Muscle of leg (tissue), 11 donors: Measurements from ENCODE around the gene ZNF135. TPM values are rescaled to one million over a fixed set of nuclear protein-coding genes. Genes with fewer than 3 reads are reported as not detected.

Experiments
- DNase-seq: peaks from one replicate; pipeline ENCODE4 v3.0.0; 2013
- H3K27ac ChIP-seq: one replicate; pipeline ENCODE4 v1.5.1; 2013; ENCODE audit warnings: mild to moderate bottlenecking, low read length, control low read depth
- H3K27me3 ChIP-seq: one replicate; pipeline ENCODE4 v1.6.1; 2013; ENCODE audit warnings: low read length; ENCODE audit not compliant: control insufficient read depth, insufficient read depth
- H3K36me3 ChIP-seq: one replicate; pipeline ENCODE4 v1.6.1; 2013; ENCODE audit warnings: low read length; ENCODE audit not compliant: control insufficient read depth, insufficient read depth
- H3K4me1 ChIP-seq: one replicate; pipeline ENCODE4 v1.6.1; 2013; ENCODE audit warnings: low read length; ENCODE audit not compliant: control insufficient read depth, insufficient read depth
- H3K4me3 ChIP-seq: one replicate; pipeline ENCODE4 v1.5.1; 2013; ENCODE audit warnings: low read length, control low read depth
- H3K9me3 ChIP-seq: replicated peaks from 2 replicates; pipeline ENCODE4 v1.6.1; 2013; ENCODE audit warnings: low read depth, low read length; ENCODE audit not compliant: control insufficient read depth
- WGBS: methylation state at CpG from one replicate; pipeline ENCODE4 v1.1.5; 2013; ENCODE audit warnings: missing lambda C conversion rate; ENCODE audit not compliant: insufficient coverage; 5-methylcytosine and 5-hydroxymethylcytosine counted together
- polyA plus RNA-seq, 8 donors: library from polyadenylated mRNA; unstranded; fragments of 120-200 nt; gene quantifications; one replicate each; pipeline versions ENCODE4 v1.2.1 to v1.2.3, GENCODE V29; 2013; ENCODE audit warnings: inconsistent platforms in 1 of 8, low replicate concordance in 1 of 8; ENCODE audit not compliant: insufficient read length in 8 of 8, insufficient read depth in 1 of 8
- total RNA-seq: library from RNA; stranded (reverse); fragments of 120-200 nt; gene quantifications from one replicate; pipeline ENCODE4 v1.2.4, GENCODE V29; 2013

The ZNF135 gene
- total and polyA plus RNA-seq, 9 donors: 11.1 to 16.8 (median 12.4) TPM

DNA sequence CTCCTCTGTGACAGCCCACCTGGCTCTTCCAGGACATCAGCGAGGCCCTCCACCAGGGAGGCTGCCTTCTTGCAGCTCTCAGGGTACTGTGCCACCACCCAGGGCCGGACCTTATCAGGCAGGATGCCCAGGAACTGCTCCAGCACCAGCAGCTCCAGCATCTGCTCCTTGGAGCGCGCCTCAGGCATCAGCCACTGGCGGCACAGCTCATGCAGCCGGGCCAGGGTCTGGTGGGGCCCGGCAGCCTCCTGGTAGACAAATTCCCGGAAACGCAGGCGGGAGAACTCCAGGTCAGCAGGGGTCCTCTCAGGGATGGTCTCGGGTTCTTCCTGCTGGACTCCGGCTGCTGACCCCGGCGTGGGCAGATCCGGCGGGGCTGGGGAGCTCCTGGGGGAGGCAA lies 30.8 kb downstream of the ZNF135 start:
- H3K9me3 ChIP-seq: peaks cover 29% of the 10 kb centered on the region

DNA sequence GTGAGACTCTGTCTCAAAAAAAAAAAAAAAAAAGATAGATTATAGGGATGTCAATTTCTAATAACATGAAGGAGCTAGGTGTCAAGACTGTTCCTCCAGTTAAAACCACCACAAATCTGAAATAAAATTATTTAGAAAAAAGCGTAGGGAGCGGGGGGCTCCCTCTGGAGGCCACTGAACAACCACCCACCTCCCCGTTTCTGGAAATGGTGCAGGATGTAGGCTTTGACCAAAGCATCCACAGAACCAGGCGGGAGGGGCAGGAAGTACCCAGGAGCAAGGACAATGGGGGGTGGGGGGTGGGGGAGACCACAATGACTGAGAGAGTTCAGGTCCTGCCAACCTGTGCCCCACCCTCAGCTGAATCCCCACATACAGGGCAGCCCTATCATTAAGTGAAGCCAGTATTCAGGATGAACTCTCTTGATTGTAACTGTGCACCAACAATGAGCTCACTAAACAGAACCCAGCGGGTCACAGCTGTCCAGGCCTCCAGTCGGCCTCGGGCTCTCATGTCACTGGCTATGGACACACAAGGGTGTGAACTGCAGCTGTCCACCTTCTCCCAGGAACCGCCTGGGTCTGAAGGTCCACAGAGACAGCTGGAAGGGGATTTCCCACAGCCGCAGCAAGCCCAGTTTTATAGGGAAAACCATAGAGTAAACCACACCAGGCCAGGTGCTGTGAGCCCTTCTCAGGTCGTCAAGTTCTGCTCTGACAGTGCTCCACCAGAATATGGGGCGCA lies 32.3 kb downstream of the ZNF135 start:
- H3K27ac ChIP-seq: peak overlapping the region; percentile 82
- peak; percentile 67 for DNase-seq
- 46% methylated on average over 4 of the region's 11 CpGs for WGBS
- no peaks in the 10 kb centered on the region for H3K27me3 ChIP-seq
- peaks cover 26% of the 10 kb centered on the region for H3K9me3 ChIP-seq
- peaks cover 40% of the 10 kb centered on the region for H3K36me3 ChIP-seq
- peaks cover 10% of the 10 kb centered on the region for H3K4me1 ChIP-seq
- no peak overlapping the region for H3K4me3 ChIP-seq

More for the DNA sequence above, 30.8 kb downstream of the ZNF135 start:
- DNase-seq: no peak
- 91% methylated on average over 16 of the region's 16 CpGs for WGBS
- Histone ChIP-seq H3K27me3 (no peaks in the 10 kb centered on the region), H3K27ac (no peak overlapping the region), H3K4me1 (peaks cover 10% of the 10 kb centered on the region), H3K4me3 (no peak overlapping the region), H3K36me3 (peaks cover 53% of the 10 kb centered on the region)

DNA sequence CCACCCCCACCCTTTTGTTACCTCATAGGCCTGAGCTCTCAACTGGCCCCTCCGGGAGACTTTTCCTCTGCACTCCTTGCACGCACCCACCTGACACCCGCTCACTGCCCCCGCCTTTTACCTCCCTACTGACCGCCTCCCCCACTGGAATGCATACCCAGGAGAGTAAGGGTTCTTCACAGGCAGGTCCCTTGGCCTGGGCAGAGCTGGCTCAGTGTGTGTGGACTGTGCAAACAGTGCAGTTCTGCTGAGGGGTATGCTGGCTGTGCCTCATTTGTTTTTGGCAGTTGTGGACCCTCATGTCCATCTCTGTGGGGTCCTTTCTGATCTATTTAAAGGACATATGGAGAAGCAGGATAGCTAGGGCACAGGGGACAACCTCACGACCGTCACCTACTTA lies 34.0 kb downstream of the ZNF135 start:
- H3K9me3 ChIP-seq: peaks cover 24% of the 10 kb centered on the region
- WGBS: 94% methylated on average over 6 of the region's 7 CpGs
- peaks cover 28% of the 10 kb centered on the region for H3K36me3 ChIP-seq

DNA sequence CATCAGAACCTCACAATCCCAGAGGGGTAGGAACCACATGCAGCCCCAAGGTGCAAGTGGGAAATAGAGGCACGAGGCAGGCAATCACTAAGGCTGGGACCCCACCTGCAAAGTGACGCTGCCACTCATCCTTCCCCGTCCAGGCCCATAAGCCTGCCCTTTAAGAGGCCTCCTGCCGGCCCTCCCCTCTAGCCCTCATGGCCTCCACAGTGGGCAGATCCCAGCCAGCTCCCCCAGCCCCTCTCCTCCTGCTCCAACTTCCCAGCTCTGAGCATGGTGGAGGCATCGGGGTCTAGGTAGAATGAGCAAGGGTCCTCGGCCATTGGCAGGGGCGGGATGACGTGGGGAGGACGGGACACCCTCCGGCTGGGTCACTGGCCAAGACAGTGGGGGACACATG lies 36.2 kb downstream of the ZNF135 start:
- Histone ChIP-seq H3K4me3 (no peak overlapping the region), H3K27me3 (no peaks in the 10 kb centered on the region), H3K27ac (no peak overlapping the region), H3K9me3 (peaks cover 24% of the 10 kb centered on the region), H3K4me1 (peaks cover 21% of the 10 kb centered on the region), H3K36me3 (peaks cover 14% of the 10 kb centered on the region)
- 97% methylated on average over 7 of the region's 10 CpGs for WGBS
- DNase-seq: no peak

More for the DNA sequence above, 34.0 kb downstream of the ZNF135 start:
- DNase-seq: no peak
- Histone ChIP-seq H3K27me3 (no peaks in the 10 kb centered on the region), H3K4me1 (peaks cover 19% of the 10 kb centered on the region), H3K4me3 (no peak overlapping the region), H3K27ac (no peak overlapping the region)

DNA sequence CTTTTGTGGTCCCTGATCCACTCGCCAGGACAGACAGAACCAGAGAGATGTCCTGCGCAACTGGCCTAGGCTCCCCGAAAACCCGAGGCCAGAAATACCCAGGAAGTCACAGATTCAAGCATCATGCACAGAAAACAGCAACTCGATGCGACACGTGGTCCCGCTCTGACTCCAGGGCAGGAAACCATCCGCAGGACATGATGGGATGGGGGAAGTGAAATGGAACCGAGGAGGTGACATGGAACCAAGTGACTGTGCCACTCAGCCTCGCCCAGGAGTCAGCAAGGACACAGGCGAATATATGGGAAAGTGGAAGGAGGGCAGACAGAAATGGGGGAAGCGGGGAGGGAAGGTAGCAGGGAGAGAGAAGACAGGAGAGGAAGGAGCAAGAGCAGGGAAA lies 37.8 kb downstream of the ZNF135 start:
- H3K4me1 ChIP-seq: peaks cover 12% of the 10 kb centered on the region
- no peak for DNase-seq
- peaks cover 26% of the 10 kb centered on the region for H3K9me3 ChIP-seq
- WGBS: 81% methylated on average over 13 of the region's 13 CpGs
- peak overlapping the region; percentile 99 for H3K4me3 ChIP-seq
- H3K27ac ChIP-seq: peak overlapping the region; percentile 55
- peaks cover 10% of the 10 kb centered on the region for H3K36me3 ChIP-seq
- H3K27me3 ChIP-seq: no peaks in the 10 kb centered on the region

DNA sequence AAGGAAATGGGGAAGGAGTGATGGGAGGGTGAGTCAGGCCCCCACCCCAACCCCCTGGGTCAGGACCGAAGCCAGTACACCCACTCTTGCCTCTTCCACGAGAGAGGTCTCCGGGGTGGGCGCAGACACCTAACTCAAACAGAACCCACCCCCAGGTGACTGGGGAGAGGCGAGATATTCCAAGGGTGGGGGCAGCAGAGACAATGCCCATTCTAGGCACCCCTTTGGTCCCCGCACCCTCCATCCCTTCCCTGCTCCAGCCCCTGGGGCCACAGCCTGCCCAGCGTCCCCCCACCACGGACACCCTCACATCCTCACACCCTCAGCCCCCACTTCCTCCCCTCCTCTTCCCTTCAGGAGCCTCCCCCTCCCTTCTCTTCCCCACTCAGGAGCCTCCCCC lies 38.3 kb downstream of the ZNF135 start:
- Histone ChIP-seq H3K36me3 (peaks cover 9% of the 10 kb centered on the region), H3K4me3 (peak overlapping the region; percentile 99), H3K27ac (peak overlapping the region; percentile 55), H3K4me1 (peaks cover 11% of the 10 kb centered on the region), H3K9me3 (peaks cover 30% of the 10 kb centered on the region), H3K27me3 (no peaks in the 10 kb centered on the region)
- no peak for DNase-seq
- 20% methylated on average over 4 of the region's 8 CpGs for WGBS

DNA sequence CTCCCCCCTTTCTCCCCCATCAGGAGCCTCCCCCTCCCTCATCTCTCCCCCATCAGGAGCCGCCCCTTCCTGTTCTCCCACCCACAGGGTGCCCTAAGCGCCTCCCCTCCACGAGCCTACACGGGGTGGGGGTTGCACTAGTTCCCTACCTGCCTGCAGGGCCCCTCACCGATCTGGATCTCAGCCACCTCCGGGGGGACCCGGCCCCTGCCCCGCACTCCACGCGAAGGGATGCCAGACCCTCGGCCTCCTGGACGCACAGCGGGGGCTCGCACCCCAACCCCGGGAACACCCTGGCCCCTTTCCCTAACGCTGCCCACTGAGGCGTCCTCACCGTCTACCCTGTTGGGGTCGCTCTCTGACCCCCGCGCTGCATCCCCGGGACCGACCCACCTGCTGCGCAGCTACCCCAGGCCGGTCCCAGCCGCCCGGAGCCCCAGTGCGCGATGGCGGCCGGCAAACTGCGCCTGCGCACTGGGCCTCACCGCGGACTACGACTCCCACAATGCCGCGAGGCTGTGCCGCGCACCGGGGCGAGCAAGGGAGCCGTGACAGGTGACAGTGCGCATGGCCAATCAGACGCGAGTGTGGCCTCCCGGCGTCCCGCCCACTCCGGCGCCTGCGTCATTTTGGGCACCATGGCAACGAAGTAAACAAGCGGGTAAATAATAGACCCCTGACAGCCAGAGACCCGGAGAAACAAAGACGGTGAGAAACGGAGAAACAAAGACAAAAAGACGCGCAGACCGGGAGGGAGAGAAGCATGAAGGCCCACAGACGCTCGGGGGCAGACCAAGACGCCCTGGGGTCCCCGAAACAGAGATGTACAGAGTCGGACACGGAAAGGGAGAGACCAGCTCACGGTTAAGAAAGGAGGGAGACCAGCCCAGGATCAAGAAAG lies 38.9 kb downstream of the ZNF135 start, which contains the start of gene ZSCAN18:
Gene ZSCAN18, minus strand, starts transcription at position 451 of the 901 bp plus-strand sequence. CDS start 7,964 bp downstream, outside the sequence.
- Histone ChIP-seq H3K36me3 (peaks cover 7% of the 10 kb centered on the region), H3K4me3 (peak within 1 kb of the TSS; percentile 99), H3K27me3 (no peaks in the 10 kb centered on the region), H3K4me1 (peaks cover 11% of the 10 kb centered on the region), H3K27ac (peak within 1 kb of the TSS; percentile 100), H3K9me3 (peaks cover 35% of the 10 kb centered on the region)
- peak; percentile 99 for DNase-seq
- under 1% methylated on average over 60 of the region's 67 CpGs for WGBS

DNA sequence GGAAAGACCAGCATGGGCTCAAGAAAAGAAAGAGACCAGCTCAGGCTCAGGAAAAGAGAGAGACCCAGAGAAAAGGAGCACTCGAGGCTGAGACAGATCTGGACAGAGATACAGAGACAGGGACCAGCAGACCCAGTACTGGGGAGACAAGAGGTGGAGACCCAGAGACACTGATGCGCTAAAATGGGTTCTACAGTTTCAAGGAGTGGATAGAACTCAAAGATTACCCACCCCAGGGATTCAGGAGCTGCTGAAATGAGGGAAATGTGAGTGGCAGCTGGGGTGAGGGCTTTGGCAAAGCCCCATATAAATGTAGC lies 39.6 kb downstream of the ZNF135 start:
- H3K27ac ChIP-seq: peak overlapping the region; percentile 100
- H3K9me3 ChIP-seq: peaks cover 41% of the 10 kb centered on the region
- peak overlapping the region; percentile 71 for H3K4me3 ChIP-seq

DNA sequence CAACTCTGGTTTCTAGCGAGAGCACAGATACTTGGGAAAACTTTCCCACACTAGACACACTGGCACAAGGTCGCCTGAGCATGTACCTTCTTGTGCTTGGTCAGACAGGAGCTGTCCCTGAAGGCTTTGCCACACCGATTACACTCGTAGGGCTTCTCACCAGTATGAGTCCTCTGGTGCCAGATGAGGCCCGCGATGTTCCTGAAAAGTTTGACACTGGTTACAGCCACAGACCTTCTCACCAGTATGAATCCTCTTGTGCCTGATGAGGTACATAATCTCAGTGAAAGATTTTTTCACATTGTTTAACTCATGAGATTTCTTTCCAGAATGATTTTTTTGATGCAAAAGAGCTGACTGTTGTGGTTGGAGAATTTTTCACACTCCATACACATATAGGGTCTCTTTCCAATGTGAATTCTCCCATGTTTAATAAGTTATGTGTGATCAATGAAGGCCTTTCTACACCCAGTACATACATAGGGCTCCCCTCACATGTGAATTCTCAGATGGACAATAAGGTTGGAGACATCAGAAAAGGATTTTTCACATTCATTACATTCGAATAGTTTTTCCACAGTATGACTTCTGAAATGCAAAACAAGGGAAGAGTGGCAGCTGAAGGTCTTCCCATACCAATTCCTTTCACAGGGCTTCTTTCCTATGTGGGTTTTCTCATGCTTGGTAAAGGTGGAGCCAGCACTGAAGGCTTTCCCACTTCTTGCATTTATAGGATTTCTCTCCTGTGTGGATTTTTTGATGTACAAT lies 48.9 kb downstream of the ZNF135 start:
- H3K36me3 ChIP-seq: no peaks in the 10 kb centered on the region
- H3K4me3 ChIP-seq: no peak overlapping the region
- H3K27ac ChIP-seq: no peak overlapping the region
- peaks cover 66% of the 10 kb centered on the region for H3K9me3 ChIP-seq
- DNase-seq: no peak
- H3K4me1 ChIP-seq: no peaks in the 10 kb centered on the region
- no peaks in the 10 kb centered on the region for H3K27me3 ChIP-seq
- 69% methylated on average over 3 of the region's 7 CpGs for WGBS

More for the DNA sequence above, 39.6 kb downstream of the ZNF135 start:
- WGBS: 0% methylated on average over 1 of the region's 2 CpGs
- no peak for DNase-seq
- Histone ChIP-seq H3K36me3 (peaks cover 4% of the 10 kb centered on the region), H3K27me3 (no peaks in the 10 kb centered on the region), H3K4me1 (peaks cover 11% of the 10 kb centered on the region)

DNA sequence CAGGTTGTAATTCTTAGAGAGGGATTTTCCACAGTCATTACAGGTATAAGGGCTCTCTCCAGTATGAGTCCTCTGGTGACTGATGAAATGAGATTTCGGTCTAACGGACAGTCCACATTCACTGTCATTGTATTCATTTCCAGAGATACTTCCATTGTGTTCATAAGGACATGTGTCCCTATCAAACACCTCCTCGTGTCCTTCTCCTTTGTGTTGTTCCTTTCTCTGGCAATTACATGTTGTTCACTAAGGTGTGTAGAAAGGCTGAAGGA lies 49.4 kb downstream of the ZNF135 start:
- Histone ChIP-seq H3K36me3 (no peaks in the 10 kb centered on the region), H3K4me1 (no peaks in the 10 kb centered on the region), H3K27ac (no peak overlapping the region), H3K27me3 (no peaks in the 10 kb centered on the region), H3K4me3 (no peak overlapping the region), H3K9me3 (peaks cover 65% of the 10 kb centered on the region)
- WGBS: no CpG with 5 or more reads among the region's 3 CpGs
- DNase-seq: no peak
